Astrocyte of the spinal cord (primary cell): ENCODE results near the gene TUSC2.

ENCODE experiments used
- DNase-seq: peaks from one replicate; pipeline ENCODE4 v3.0.0; 2011; ENCODE audit warnings: low read depth, low spot score
- H3K4me3 ChIP-seq: 2 replicates; pipeline ENCODE4 v1.5.1; 2011; ENCODE audit warnings: low read depth, mild to moderate bottlenecking, low read length, moderate library complexity
- CTCF ChIP-seq: IDR thresholded peaks from 2 replicates; pipeline ENCODE4 v1.5.1; 2012; ENCODE audit warnings: low read depth, mild to moderate bottlenecking, low read length, inconsistent platforms
- in situ Hi-C: cut with HindIII; loops from 2 replicates; pipeline ENCODE4 v1.10.0; 2017; ENCODE audit warnings: low sequenced_read_pairs

Gene TUSC2

DNA sequence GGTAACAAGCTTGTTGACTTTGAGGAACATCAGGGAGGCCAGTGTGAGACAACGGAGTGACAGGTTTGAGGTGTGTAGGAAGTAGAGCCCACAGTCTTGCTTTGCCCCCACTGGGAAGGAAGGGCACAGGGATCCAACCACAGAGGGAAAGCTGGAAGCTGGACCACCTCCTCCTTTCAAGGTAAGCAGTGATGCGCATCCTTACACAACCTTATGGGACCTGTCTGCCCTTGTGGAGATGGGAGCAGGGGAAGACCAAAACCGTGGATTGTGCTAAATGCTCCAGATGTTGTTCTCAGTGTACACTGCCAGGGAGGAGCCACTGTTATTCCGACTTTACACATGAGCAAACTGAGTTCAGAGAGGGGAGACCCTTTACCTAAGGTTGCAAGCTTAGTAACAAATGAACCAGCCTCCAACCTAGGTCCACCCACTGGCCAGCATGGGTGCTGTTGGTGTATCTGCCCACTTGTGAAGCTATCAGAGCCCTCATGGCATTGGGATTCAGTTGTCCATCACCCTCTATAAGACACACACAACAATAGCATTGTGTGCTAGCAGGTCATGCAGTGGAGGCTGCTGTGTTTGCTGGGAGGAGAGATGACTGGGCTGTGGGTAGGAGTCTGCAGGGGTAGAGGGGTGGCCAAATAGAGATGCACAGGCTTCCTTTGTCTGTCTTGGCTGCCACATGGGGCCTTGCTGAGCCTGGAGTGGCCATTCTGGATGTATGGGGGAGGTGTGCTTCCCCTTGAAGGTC lies 49.7 kb downstream of the TUSC2 start:
- TF ChIP-seq CTCF: no peak
- no peak for DNase-seq
- in situ Hi-C loops: no loop called here
- no peak overlapping the region for H3K4me3 ChIP-seq

DNA sequence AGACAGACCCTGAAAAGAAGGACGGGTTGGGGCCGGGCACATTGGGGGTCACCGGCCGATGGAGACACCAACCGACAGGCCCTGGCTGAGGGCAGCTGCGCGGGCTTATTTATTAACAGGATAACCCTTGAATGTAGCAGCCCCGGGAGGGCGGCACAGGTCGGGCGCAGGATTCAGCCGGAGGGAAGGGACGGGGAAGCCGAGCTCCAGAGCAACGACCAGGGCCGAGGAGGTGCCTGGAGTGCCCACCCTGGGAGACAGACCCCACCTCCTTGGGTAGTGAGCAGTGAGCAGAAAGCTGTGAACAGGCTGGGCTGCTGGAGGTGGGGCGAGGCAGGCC lies 51.3 kb downstream of the TUSC2 start:
- in situ Hi-C loops: no loop called here
- no peak overlapping the region for H3K4me3 ChIP-seq
- no peak for DNase-seq
- TF ChIP-seq CTCF: no peak

DNA sequence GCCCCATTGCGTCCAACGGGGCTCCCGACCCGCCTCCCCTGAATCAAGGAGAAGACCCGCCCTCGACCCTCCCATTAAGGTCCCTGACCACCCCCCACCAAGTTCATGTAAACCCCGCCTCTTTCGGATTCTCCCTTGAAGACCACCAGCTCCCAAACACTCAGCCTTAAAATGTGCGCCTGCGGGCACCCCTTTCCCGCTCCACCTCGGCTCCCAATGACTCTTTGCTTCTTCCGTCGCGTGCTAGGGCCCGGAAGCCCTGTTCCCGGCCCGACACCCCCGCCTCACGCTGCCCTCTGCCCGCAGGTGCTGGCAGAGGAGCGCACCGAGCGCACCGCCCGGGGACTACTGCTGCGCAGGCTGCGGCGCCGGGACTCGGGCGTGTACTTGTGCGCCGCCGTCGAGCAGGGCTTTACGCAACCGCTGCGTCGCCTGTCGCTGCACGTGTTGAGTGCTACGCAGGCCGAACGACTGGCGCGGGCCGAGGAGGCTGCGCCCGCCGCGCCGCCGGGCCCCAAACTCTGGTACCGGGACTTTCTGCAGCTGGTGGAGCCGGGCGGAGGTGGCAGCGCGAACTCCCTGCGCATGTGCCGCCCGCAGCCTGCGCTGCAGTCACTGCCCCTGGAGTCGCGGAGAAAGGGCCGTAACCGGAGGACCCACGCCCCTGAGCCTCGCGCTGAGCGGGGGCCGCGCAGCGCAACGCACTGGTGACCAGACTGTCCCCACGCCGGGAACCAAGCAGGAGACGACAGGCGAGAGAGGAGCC lies 51.8 kb downstream of the TUSC2 start:
- TF ChIP-seq CTCF: no peak
- in situ Hi-C loops: no loop called here
- no peak overlapping the region for H3K4me3 ChIP-seq
- no peak for DNase-seq

DNA sequence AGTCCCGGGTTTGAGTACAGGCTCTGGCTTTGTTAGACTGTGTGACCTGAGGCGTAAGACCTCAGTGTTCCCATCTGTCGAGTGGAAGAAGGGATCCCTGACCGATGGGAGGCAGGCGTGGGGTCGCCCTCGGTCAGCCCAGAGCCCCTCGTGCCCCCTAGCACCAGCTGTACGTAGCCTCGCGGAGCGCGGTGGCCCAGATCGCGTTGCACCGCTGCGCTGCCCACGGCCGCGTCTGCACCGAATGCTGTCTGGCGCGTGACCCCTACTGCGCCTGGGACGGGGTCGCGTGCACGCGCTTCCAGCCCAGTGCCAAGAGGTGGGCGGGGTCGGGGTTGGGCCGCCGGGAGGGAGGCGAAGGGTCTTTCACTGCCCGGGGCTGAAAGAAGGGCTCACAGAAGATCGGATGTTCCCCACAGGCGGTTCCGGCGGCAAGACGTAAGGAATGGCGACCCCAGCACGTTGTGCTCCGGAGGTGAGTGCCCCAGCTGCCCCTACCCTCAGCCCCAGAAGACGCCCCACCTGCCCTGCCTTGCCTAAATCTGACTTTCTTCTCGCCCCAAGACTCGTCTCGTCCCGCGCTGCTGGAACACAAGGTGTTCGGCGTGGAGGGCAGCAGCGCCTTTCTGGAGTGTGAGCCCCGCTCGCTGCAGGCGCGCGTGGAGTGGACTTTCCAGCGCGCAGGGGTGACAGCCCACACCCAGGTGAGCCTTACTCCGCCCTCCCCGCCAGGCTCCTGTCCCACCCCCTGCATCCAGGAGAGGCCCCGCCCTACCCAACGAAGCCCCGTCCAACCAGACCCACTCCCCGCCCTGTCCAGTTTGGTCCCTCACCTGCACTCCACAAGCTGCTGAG lies 52.7 kb downstream of the TUSC2 start:
- DNase-seq: no peak
- no peak for TF ChIP-seq CTCF
- no peak overlapping the region for H3K4me3 ChIP-seq
- in situ Hi-C loops: no loop called here
